GM10847 (cell line): Measurements from ENCODE around the gene DHRSX.

ENCODE experiments used
- POLR2A ChIP-seq: IDR thresholded peaks from 2 replicates; pipeline ENCODE4 v1.6.1; 2011; ENCODE audit not compliant: insufficient read length; ENCODE audit errors: extremely low read depth

The DHRSX gene

DNA sequence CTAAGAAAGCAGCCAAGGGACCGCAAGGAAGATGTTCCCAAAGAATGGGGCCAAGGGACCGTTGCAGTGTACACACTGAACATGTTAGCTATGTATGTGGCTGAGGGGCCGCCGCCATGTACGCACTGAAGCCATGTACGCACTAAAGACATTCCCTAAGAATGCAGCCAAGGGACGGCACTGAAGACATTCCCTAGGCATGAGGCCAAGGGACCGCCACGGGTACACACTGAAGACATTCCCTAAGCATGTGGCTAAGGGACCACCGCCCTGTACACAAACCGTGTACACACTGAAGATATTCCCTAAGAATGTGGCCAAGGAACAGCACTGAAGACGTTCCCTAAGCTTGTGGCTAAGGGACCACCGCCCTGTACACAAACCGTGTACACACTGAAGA, 54.0 kb downstream of the DHRSX start:
- no peak for TF ChIP-seq POLR2A

DNA sequence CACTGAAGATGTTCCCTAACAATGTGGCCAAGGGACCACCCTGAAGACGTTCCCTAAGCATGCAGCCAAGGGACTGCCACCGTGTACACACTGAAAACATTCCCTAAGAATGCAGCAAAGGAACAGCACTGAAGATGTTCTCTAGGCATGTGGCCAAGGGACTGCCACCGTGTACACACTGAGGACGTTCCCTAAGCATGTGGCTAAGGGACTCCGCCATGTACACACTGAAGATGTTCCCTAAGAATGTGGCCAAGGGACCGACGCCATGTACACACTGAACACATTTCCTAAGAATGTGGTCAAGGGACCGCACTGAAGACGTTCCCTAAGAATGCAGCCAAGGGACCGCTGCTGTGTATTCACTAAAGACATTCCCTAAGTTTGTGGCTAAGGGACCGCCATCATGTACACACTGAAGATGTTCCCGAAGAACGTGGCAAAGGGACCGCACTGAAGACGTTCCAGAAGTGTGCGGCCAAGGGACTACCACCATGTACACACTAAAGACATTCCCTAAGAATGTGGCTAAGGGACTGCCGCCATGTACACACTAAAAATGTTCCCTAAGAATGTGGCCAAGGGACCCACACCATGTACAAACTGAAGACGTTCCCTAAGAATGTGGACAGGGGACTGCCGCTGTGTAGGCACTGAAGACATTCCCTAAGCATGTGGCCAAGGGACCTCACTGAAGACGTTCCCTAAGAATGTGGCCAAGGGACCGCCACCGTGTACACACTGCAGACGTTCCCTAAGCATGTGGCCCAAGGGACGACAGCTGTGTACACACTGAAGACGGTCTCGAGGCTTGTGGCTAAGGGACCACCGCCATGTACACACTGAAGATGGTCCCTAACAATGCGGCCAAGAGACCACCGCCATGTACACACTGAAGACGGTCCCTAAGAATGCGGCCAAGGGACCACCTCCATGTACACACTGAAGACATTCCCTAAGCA, 54.8 kb downstream of the DHRSX start:
- TF ChIP-seq POLR2A = no peak

DNA sequence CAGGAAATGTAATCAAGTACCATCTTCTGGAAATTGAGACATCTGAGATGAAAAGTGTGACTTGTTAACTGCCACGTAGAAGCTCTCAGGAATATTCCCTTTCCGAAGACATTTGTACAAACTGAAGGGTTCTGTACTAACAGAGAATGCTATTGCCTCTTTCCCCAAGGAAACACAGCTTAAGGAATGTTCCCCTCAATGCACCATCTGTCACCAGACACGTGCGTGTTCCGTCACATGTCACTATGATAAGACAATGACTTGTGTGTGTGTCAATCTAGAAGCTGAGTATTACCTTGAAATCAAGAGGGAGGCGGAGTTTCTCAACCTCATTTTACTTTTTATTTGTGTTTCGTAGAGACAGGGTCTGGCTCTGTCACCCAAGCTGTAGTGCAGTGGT, 58.1 kb downstream of the DHRSX start:
- TF ChIP-seq POLR2A = no peak

DNA sequence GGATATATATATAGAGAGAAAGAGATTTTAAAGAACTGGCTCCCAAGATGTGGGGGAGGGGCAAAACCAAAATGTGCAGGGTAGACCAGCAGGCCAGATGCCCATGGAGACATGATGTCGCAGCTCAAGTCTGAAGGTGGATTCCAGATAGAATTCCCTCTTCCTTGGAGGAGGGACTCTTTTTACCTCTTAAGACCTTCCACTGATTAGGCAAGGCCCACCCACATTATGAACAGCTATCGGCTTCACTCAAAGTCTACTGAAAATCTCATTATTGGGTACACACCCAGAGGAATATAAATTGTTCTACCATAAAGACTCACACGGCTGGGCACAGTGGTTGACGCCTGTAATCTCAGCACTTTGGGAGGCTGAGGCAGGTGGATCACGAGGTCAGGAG, 59.3 kb downstream of the DHRSX start:
- TF ChIP-seq POLR2A = no peak

DNA sequence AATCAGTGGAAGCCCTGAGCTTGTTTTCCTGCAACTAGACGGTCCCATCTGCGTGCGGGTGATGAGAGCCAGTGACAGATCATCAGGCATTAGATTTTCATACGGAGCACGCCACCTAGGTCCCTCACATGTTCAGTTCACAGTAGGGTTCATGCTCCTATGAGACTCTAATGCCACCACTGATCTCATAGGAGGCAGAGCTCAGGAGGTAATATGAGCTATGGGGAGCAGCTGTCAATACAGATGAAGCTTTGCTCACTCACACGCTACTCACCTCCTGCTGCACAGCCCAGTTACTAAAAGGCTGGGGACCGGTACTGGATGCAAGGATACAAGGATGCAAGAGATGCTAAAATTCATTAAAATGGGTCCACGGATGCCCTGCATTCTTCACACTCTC, 61.2 kb downstream of the DHRSX start:
- no peak for TF ChIP-seq POLR2A

DNA sequence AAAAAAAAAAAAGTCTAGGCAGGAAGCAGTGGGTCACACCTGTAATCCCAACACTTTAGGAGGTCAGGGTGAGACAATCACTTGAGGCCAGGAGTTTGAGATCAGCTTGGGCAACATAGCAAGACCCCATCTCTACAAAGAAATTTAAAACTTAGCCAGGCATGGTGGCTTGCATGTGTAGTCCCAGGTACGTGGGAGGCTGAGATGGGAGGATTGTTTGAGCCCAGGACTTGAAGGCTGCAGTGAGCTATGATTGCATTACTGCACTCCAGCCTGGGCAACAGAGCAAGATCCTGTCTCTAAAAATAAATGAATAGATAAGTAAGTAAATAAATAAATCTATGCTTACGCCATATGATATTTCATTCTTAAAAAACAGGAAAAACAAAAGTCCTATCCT, 65.3 kb downstream of the DHRSX start:
- TF ChIP-seq POLR2A = no peak

DNA sequence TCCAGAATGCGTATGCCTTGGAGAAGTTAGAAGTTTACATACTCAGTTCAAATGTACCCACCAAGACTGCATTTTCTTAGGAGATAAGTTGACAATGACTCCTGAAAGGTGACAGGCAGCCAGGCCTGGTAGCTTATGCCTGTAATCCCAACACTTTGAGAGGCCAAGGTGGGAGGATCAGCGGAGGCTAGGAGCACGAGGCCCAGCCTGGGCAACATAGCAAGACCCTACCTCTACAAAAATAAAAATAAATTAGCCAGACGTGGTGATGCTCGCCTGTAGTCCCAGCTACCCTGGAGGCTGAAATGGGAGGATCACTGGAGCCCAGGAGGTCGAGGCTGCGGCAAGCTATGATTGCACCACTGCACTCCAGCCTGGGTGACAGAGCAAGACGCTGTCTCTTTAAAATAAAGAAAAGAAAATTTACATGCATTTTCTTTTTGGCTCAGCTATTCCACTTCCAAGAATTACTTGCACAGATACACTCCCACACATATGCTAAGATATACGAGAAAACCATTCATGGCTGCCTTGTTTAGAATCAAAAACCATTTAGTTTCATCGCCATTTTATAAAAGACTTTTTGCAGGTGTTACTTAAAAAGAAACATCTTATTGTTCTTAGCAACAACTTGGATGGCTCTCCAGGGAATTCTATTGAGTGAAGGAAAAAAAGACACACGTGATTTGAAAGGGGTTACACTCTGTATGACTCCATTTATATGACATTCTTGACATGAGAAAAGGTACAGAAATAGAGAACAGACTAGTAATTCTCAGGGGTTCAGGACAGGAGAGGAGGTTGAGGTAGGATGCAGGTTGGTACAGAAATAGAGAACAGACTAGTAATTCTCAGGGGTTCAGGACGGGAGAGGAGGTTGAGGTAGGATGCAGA, 66.3 kb downstream of the DHRSX start:
- TF ChIP-seq POLR2A = no peak

DNA sequence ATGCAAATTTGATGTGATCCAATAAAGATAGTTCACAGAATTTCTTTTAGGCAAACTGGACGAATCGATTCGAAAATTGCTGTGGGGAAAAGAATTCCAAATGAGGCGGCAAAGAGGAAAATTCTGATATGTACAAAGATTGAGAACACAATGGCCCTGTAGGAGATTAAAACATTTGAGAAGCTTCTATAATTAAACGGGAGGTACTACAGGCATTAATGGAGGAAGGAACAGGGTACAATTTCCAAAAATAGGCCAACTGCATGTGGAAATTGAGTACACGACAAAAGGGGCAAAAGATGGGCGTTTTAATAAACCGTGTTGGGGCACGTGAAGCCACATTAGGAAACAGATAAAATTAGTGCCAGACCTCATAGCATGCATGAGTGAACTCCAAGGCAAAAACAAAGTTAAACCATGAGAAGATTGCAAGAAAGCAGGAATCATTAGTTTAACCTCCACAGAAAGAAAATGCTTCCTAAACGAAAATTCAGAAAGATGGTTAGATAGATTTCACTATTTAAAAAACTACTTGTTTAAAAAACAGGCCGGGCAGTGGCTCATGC, 68.4 kb downstream of the DHRSX start:
- TF ChIP-seq POLR2A = no peak

DNA sequence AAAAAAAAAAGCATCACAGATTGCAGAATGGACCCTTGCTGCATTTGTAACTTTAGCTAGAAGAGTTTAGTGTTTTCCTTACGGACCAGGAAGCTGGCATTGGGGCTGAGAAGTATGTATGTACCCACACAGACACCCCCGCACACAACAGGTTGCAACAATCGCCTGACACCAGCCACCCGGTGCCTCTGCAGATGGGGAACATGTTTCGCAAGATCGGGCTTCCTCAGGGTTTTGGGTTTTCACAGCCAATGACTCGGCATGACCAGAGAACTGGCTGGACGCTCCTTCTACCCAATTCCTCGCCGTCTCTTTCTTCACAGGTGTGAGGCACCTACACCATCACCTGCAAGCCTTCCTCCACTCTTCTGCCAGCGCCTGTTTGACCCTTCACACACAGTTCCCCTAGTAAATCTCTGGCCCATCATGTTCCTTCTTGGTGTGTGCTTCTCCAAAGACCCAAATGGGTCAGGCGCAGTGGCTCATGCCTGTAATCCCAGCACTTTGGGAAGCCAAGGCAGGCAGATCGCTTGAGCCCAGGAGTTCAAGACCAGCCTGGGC, 70.4 kb downstream of the DHRSX start:
- TF ChIP-seq POLR2A = no peak

DNA sequence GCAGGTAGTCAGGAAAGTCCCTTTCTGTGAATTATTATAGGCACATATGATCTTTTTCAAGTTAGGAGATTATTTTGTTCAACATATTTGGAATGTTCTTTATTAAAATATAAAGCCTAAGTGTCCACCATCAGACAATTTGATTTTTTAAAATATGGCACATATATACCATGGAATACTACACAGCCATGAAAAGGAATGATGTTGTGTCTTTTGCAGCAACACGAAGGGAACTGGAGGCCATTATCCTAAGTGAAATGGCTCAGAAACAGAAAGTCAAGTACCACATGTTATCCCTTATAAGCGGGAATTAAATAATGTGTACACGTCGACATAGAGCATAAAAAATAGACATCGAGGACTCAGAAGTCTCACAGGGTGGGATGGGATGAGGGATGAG, 73.0 kb downstream of the DHRSX start:
- TF ChIP-seq POLR2A = no peak

DNA sequence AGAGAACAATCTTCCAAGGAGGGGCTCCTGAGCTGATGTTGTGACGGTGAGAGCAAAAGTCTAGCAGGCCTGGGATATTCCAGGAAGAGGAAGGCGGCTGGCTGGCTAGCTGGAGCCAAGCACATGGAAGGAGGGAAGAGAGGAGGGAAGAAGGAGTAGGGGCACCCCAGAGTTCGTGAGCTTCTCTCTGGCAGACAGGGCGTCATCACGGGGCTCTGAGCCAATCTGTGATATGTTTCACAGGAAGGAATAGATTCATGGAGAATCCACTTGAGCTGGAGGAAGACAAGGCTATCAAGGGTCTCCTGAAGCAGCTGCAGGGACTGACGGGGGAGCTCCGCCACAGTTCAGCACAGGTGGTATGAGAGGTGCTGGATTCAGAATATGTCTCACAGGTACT, 73.6 kb downstream of the DHRSX start:
- no peak for TF ChIP-seq POLR2A

DNA sequence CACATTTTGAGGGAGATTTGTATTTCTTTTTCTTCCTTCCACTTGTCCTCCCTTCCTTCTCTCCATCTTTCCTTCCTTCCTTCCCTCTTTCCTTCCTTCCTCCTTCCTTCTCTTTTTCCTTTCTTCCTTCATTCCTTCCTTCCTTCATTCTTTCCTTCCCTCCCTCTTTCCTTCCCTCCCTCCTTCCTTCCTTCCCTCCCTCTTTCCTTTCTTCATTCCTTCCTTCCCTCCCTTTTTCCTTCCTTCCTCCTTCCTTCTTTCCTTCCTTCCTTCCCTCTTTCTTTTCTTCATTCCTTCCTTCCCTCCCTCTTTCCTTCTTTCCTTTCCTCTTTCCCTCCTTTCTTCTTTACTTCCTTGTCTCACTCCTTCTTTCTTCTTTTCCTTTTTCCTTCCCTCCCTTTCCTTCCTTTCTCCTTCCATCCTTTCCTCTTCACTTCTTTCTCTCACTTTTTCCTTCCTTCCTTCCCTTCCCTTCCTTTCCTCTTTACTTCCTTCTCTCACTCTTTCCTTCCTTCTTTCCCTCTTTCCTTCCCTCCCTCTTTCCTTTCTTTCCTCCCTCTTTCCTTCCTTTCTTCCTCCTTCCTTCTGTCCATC, 74.4 kb downstream of the DHRSX start:
- TF ChIP-seq POLR2A = no peak

DNA sequence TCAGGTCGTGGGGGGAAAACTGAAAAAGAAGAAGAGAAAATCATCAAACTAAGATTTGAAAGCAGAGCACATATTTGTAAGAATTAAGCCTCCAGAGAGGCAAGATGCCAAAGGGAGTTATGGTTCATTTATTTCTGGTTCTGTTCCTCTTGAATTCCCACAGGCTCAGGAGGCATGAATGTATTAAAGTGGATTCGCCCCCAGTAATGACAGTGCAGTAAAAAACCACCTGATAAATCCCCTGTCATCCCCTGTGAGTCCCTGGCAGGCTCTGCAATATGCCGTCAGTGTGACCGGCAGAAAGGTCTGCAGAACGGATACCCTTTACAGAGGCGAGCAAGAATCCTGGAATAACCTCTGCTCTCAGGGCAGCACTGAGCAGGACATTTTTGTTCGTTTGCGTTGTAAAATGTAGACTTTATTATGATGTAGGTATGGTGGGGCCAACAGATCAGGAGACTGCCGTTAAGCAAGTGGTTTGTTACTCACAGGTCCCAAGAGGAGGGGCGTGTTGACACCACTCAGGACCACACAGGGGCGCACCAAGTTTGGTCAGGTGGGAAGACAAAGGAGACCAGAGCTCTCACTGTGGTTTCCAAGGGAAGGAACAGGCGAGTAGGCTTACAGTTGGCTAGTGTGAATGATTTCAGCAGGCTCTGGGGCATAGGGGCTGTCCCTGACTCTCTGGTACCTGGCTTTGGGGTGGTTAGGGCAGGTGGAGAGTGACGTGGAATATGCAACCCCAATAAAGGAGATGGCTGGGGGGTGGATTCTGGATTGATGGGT, 75.3 kb downstream of the DHRSX start:
- TF ChIP-seq POLR2A = no peak

DNA sequence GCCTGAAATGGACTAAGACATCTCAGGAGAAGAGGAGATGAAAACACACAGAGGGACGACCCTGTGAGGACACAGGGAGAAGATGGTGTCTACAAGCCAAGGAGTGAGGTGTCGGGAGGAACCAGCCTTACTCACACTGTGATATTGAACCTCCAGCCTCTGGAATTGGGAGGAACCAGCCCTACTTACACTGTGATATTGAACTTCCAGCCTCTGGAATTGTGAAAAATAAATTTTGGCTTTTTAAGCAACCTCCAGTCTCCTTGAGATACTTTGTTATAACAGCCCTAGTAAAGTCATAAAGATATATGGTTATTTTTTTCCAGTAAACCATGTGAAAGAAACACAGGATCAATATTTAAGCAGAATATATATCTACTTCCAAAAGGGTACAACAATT, 76.5 kb downstream of the DHRSX start:
- TF ChIP-seq POLR2A = no peak
